SU-DHL-6 (cell line): Measurements from ENCODE around the gene MRRF.

Experiments used
- H2AFZ ChIP-seq: fragments of 200-600 bp; sonication (generic); 2 replicates; pipeline ENCODE4 v1.6.1; 2014; ENCODE audit warnings: low read depth, mild to moderate bottlenecking, moderate library complexity, mixed read lengths, antibody characterized with exemption, low read length; ENCODE audit not compliant: severe bottlenecking
- H3F3A ChIP-seq: fragments of 200-600 bp; shearing (Covaris generic); 2 replicates; pipeline ENCODE4 v1.6.0; 2016; ENCODE audit warnings: antibody characterized with exemption, mild to moderate bottlenecking; ENCODE audit not compliant: insufficient read depth
- H3K27ac ChIP-seq: fragments of 200-600 bp; sonication (generic); 2 replicates; pipeline ENCODE4 v1.5.1; 2016; ENCODE audit warnings: low read depth, mild to moderate bottlenecking, low read length, moderate library complexity, mixed read lengths
- H3K27me3 ChIP-seq: fragments of 200-600 bp; sonication (generic), shearing (Covaris generic); 2 replicates; pipeline ENCODE4 v1.6.0; 2014; ENCODE audit warnings: mild to moderate bottlenecking, low read length
- H3K36me3 ChIP-seq: fragments of 200-600 bp; sonication (generic); 2 replicates; pipeline ENCODE4 v1.6.1; 2014; ENCODE audit warnings: mild to moderate bottlenecking, low read length, mixed read lengths
- H3K4me2 ChIP-seq: fragments of 300-600, 200-600 bp; shearing (Covaris generic), sonication (generic); 2 replicates; pipeline ENCODE4 v1.6.0; 2014; ENCODE audit warnings: low read length, low read depth, mild to moderate bottlenecking; ENCODE audit not compliant: poor library complexity, severe bottlenecking
- H3K4me3 ChIP-seq: fragments of 200-600 bp; sonication (generic); 2 replicates; pipeline ENCODE4 v1.5.1; 2014; ENCODE audit warnings: antibody characterized with exemption, low read length, mild to moderate bottlenecking, mixed read lengths; ENCODE audit not compliant: insufficient read depth, poor library complexity, severe bottlenecking
- H3K79me2 ChIP-seq: fragments of 200-600 bp; sonication (generic); 2 replicates; pipeline ENCODE4 v1.6.1; 2014; ENCODE audit warnings: mild to moderate bottlenecking, low read length, moderate library complexity; ENCODE audit not compliant: insufficient read depth
- H3K9ac ChIP-seq: fragments of 200-600 bp; sonication (generic); 2 replicates; pipeline ENCODE4 v1.7.0; 2014; ENCODE audit warnings: mild to moderate bottlenecking, low read length
- H3K9me2 ChIP-seq: fragments of 200-600 bp; sonication (generic); replicated peaks from 2 replicates; pipeline ENCODE4 v1.6.1; 2014; ENCODE audit warnings: low read length; ENCODE audit not compliant: insufficient read depth
- H3K9me3 ChIP-seq: fragments of 200-600 bp; sonication (generic); 2 replicates; pipeline ENCODE4 v1.6.1; 2014; ENCODE audit warnings: low read length, mixed read lengths; ENCODE audit not compliant: insufficient read depth
- H4K20me1 ChIP-seq: fragments of 200-600 bp; sonication (generic); 2 replicates; pipeline ENCODE4 v1.6.1; 2014; ENCODE audit warnings: low read depth, mild to moderate bottlenecking, antibody characterized with exemption, low read length, moderate library complexity, mixed read lengths
- EZH2phosphoT487 ChIP-seq: fragments of 200-600 bp; sonication (generic), shearing (Covaris generic); conservative IDR thresholded peaks from 2 replicates; pipeline ENCODE4 v1.6.1; 2018; ENCODE audit warnings: mild to moderate bottlenecking, antibody characterized with exemption, low read length, moderate library complexity, mixed read lengths
- TF ChIP-seq, protein P1 (sequence below): fragments of 200-600 bp; sonication (generic); IDR thresholded peaks from one replicate; pipeline ENCODE4 v1.5.1; 2017; ENCODE audit warnings: antibody characterized with exemption, mild to moderate bottlenecking, low read length, moderate library complexity; ENCODE audit not compliant: insufficient read depth, poor library complexity, severe bottlenecking

MRRF gene

DNA sequence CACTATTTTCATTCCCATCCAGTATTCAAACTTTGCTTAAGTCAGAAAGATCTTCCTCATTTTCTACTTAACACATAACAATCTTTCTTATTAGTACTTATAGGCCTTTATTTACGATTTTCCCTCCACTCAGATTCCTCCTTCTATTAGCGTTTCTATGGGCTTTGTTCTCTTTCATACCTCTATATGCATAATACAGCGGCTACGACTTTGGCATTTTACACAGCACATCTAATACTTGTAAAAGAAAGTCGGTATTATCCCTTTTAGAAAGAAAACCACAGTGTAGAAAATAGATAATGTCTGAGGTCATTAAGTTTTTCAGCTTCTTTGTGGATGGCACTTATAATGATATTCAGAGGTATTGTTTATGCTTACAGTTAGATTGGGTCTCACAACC, 8.5 kb upstream of the MRRF start:
- Histone ChIP-seq H3K79me2 (peaks cover 58% of the 10 kb centered on the region), H4K20me1 (0 out of 2 replicates have a peak, but pooled peaks cover 6% of the 10 kb centered on the region)
- TF ChIP-seq, protein P1, sequence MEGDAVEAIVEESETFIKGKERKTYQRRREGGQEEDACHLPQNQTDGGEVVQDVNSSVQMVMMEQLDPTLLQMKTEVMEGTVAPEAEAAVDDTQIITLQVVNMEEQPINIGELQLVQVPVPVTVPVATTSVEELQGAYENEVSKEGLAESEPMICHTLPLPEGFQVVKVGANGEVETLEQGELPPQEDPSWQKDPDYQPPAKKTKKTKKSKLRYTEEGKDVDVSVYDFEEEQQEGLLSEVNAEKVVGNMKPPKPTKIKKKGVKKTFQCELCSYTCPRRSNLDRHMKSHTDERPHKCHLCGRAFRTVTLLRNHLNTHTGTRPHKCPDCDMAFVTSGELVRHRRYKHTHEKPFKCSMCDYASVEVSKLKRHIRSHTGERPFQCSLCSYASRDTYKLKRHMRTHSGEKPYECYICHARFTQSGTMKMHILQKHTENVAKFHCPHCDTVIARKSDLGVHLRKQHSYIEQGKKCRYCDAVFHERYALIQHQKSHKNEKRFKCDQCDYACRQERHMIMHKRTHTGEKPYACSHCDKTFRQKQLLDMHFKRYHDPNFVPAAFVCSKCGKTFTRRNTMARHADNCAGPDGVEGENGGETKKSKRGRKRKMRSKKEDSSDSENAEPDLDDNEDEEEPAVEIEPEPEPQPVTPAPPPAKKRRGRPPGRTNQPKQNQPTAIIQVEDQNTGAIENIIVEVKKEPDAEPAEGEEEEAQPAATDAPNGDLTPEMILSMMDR, result no peak
- TF ChIP-seq EZH2phosphoT487, result no peak

DNA sequence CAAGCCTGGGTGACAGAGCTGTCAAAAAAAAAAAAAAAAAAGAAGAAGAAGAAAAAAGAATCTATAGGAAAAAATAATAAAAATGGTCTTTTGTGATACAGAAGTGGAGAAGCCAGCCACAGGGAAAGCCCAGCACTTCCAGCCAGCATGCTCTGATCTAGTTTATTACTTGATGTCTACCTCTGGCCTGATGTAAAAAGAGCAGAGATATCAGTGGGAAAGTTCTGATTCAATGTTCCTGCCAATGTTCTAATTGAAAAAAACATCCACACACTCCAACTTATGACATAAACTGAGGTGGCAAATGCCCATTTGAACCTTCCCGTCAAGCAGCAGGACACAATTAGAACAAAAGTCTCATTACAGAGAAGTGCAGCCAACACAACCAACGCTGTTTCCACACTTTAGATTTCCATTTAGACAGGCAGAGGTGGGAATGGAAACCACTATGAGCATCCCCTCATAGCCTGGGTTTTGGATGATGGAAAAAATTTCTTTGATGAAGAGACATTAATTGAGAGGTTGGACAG, 5.7 kb upstream of the MRRF start:
- Histone ChIP-seq H3K36me3 (peaks cover 12% of the 10 kb centered on the region; the same call in 1 of the 2 replicates), H2AFZ (no peak overlapping the region), H3K4me3 (no peak overlapping the region), H3K9ac (no peak overlapping the region), H3K27me3 (no peaks in the 10 kb centered on the region), H3K27ac (no peak overlapping the region), H3K79me2 (peaks cover 71% of the 10 kb centered on the region), H3F3A (no peaks in the 10 kb centered on the region), H3K4me2 (no peak overlapping the region), H4K20me1 (0 out of 2 replicates have a peak, but pooled peaks cover 6% of the 10 kb centered on the region), H3K9me3 (no peaks in the 10 kb centered on the region), H3K9me2 (no peaks in the 10 kb centered on the region)
- no peak for TF ChIP-seq EZH2phosphoT487
- TF ChIP-seq, protein P1, result no peak

More for the DNA sequence above, 8.5 kb upstream of the MRRF start:
- Histone ChIP-seq H3F3A (no peaks in the 10 kb centered on the region), H3K27me3 (no peaks in the 10 kb centered on the region), H2AFZ (no peak overlapping the region), H3K9me2 (no peaks in the 10 kb centered on the region), H3K9me3 (no peaks in the 10 kb centered on the region), H3K36me3 (peaks cover 15% of the 10 kb centered on the region; the same call in 1 of the 2 replicates), H3K4me3 (no peak overlapping the region), H3K27ac (no peak overlapping the region), H3K9ac (no peak overlapping the region), H3K4me2 (no peak overlapping the region)

DNA sequence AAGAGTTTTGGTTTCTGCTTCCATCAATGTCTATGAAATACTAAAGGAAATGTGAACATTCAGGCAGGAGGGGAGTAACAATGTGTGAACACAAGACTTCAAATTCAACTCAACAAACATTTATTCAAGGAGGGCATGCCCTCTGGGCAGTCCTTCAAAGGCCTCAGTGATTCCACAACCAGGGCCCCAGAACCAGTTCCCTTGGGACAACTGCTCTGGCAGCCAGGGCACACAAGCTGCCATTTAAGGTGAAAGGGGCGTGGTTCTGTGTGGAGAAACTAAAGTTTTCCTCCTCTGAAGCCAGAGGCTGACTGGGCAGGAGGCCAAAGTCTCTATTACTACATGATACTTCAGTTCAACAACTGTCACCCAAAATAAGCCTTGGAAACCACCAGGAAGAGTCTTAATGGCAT, 3.2 kb upstream of the MRRF start:
- no peak overlapping the region for H3K4me3 ChIP-seq
- TF ChIP-seq EZH2phosphoT487, result no peak
- TF ChIP-seq, protein P1, result no peak
- H3F3A ChIP-seq, result peaks cover 13% of the 10 kb centered on the region
- no peaks in the 10 kb centered on the region for H3K9me2 ChIP-seq
- H3K79me2 ChIP-seq, result peaks cover 68% of the 10 kb centered on the region
- H3K36me3 ChIP-seq, result peaks cover 12% of the 10 kb centered on the region; the same call in 1 of the 2 replicates
- H3K9ac ChIP-seq, result no peak overlapping the region
- H4K20me1 ChIP-seq, result 0 out of 2 replicates have a peak, but pooled peaks cover under 1% of the 10 kb centered on the region
- no peak overlapping the region for H2AFZ ChIP-seq
- no peaks in the 10 kb centered on the region for H3K27me3 ChIP-seq
- no peaks in the 10 kb centered on the region for H3K9me3 ChIP-seq
- H3K4me2 ChIP-seq, result no peak overlapping the region
- H3K27ac ChIP-seq, result no peak overlapping the region
